Skeletal muscle tissue (tissue), 4 donors: Measurements from ENCODE around the gene ANO2. TPM values are rescaled to one million over a fixed set of nuclear protein-coding genes. Genes with fewer than 3 reads are reported as not detected.
"Not testable (repeated sequence)": the region's sequence is repeated elsewhere in the genome, so short reads cannot be mapped to it uniquely, and the experiment has no call there.

Experiments
- H3K27ac ChIP-seq: one replicate; pipeline ENCODE4 v1.7.0; 2013; ENCODE audit warnings: mild to moderate bottlenecking, low read depth, low read length, inconsistent platforms
- H3K27me3 ChIP-seq, 3 donors: one replicate each; pipeline ENCODE4 v1.7.0; 2013; ENCODE audit warnings: low read length in 3 of 3; ENCODE audit not compliant: control insufficient read depth in 3 of 3, insufficient read depth in 3 of 3
- H3K36me3 ChIP-seq, 3 donors: one replicate each; pipeline ENCODE4 v1.7.0; 2013; ENCODE audit warnings: low read length in 3 of 3; ENCODE audit not compliant: control insufficient read depth in 3 of 3, insufficient read depth in 3 of 3
- H3K4me1 ChIP-seq, 3 donors: one replicate each; pipeline ENCODE4 v1.7.0; 2013; ENCODE audit warnings: low read length in 3 of 3, mild to moderate bottlenecking in 3 of 3; ENCODE audit not compliant: control insufficient read depth in 3 of 3, insufficient read depth in 3 of 3
- H3K4me3 ChIP-seq, 3 donors: one replicate each; pipeline ENCODE4 v1.7.0; 2013; ENCODE audit warnings: low read length in 3 of 3
- H3K9ac ChIP-seq, 3 donors: one replicate each; pipeline ENCODE4 v1.7.0; 2013; ENCODE audit warnings: low read length in 3 of 3, mild to moderate bottlenecking in 3 of 3, moderate library complexity in 2 of 3, low read depth in 1 of 3
- H3K9me3 ChIP-seq, 3 donors: one replicate each; pipeline ENCODE4 v1.7.0; 2013; ENCODE audit warnings: low read length in 3 of 3; ENCODE audit not compliant: control insufficient read depth in 3 of 3
- total RNA-seq: library from RNA; depleted of rRNA; stranded (reverse); fragments of >200 nt; gene quantifications from one replicate; pipeline ENCODE4 v1.2.3, GENCODE V29; 2014
- donor health status: Osteomylitis.

The ANO2 gene
- total RNA-seq, 1 donor from 2014 or later: 4.7 TPM

DNA sequence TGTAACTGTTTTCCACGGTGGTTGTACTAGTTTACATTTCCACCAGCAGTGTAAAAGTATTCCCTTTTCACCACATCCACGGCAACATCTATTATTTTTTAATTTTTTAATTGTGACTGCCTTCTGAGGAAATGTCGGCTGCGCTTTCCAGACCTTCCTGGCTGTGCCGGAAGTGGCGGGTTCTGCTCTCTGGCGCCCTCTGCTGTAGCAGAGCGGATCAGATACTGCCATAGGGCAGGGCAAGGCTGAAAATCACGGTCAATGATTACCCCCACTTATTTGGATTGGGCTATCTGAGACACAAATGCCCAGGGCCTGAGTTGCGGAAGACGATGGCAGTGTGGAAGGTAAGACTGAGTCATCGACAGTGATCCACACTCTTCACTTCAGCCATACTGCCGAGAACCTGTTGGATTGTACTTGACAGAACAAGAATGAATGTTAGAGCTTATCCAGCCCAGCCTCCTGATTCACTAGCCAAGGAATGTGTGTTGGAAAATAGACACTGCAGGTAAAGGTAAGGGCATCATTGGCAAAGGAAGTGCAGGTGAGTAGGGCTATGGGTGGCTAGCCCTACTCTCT is 388.9 kb downstream of the ANO2 start:
- Histone ChIP-seq H3K4me1 (no peaks in the 10 kb centered on the region), H3K27me3 (peaks cover 0 to 3% (median 0%) of the 10 kb centered on the region in 3 donors), H3K36me3 (no peaks in the 10 kb centered on the region), H3K9ac (no peak overlapping the region), H3K9me3 (no peaks in the 10 kb centered on the region), H3K4me3 (no peak overlapping the region), H3K27ac (no peak overlapping the region)

DNA sequence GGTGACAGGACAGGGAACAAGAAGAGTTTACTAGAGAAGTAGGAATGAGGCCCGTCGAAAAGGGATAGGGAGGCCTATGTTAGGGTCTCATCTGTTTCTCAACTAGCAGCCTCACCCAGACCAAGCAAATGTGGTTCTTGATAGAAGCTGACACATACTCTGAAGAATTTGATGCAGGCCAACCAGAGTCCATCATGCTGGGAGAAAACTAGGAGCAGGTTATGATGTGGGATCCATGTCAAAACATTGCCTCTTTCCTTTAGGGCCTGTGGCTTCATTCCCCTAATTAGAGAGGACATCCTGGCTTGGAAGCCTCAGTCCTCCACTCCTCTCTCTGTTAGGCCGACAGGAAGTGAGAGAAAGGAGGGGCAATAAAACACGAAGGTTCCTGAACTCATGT is 390.3 kb downstream of the ANO2 start:
- no peak overlapping the region for H3K4me3 ChIP-seq
- H3K4me1 ChIP-seq: no peaks in the 10 kb centered on the region
- H3K27ac ChIP-seq: no peak overlapping the region
- no peaks in the 10 kb centered on the region for H3K36me3 ChIP-seq
- H3K9ac ChIP-seq: no peak overlapping the region
- no peaks in the 10 kb centered on the region for H3K9me3 ChIP-seq
- H3K27me3 ChIP-seq: peaks cover 0 to 3% (median 0%) of the 10 kb centered on the region in 3 donors

GRCh38 chr12:5549011-5549410 is 396.0 kb downstream of the ANO2 start:
- Histone ChIP-seq H3K9me3 (no peaks in the 10 kb centered on the region), H3K4me3 (no peak overlapping the region), H3K27ac (no peak overlapping the region), H3K9ac (no peak overlapping the region), H3K36me3 (no peaks in the 10 kb centered on the region), H3K27me3 (peaks cover 0 to 2% (median 0%) of the 10 kb centered on the region in 3 donors), H3K4me1 (no peaks in the 10 kb centered on the region)

DNA sequence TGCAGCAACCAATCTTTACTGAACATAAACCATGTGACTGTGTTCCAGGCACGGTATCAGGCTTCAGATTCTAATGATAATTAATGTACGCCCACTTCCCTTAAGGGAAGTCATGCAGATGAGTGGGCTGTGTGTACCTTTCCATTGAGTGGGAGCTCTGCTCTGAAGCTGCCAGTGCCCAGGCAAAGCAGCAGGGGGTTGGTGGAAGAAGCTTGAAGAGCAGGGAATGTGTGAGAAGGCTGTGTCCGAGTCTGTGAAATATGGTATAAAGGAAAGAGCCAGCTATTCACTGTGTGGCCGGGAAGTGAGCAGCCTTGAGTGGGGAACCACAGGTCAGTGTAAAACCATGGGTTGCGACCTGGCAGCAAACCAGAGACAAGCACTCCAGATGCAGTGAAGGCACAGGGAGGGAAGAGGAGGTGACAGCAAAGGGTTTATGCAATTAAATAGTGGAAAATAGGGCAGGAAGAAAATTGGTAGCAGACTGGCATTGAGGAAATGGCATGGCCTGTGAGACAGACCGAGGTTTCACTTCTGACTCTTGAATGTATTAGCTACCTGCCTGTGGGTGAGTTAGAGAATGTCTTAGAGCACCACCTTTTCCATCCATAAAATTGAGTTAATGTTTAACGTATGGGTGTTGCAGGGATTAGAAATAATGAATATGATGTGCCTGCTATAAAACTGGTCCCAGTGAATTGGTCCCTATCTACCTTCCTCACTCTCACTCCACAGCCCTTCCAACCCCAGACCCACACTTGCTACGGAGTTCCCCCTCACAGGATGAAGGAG is 396.7 kb downstream of the ANO2 start:
- no peaks in the 10 kb centered on the region for H3K4me1 ChIP-seq
- no peaks in the 10 kb centered on the region for H3K9me3 ChIP-seq
- H3K4me3 ChIP-seq: no peak overlapping the region
- peaks cover 0 to 2% (median 0%) of the 10 kb centered on the region in 3 donors for H3K27me3 ChIP-seq
- no peak overlapping the region for H3K9ac ChIP-seq
- no peaks in the 10 kb centered on the region for H3K36me3 ChIP-seq
- H3K27ac ChIP-seq: no peak overlapping the region

GRCh38 chr12:5546616-5547015 is 398.4 kb downstream of the ANO2 start:
- H3K9ac ChIP-seq: no peak overlapping the region
- H3K36me3 ChIP-seq: no peaks in the 10 kb centered on the region
- H3K9me3 ChIP-seq: no peaks in the 10 kb centered on the region
- no peak overlapping the region for H3K27ac ChIP-seq
- H3K4me3 ChIP-seq: no peak overlapping the region
- peaks cover 0 to 2% (median 0%) of the 10 kb centered on the region in 3 donors for H3K27me3 ChIP-seq
- no peaks in the 10 kb centered on the region for H3K4me1 ChIP-seq

- H3K27me3 ChIP-seq: peaks cover 0 to 2% (median 0%) of the 10 kb centered on the region in 3 donors
- H3K4me3 ChIP-seq: no peak overlapping the region
Measured at GRCh38 chr12:5537771-5538170, 407.3 kb downstream of the ANO2 start.

GRCh38 chr12:5537026-5537615 is 407.9 kb downstream of the ANO2 start:
- not testable (repeated sequence) for H3K27me3 ChIP-seq, H3K9me3 ChIP-seq, H3K4me3 ChIP-seq, H3K9ac ChIP-seq, H3K27ac ChIP-seq, H3K4me1 ChIP-seq, H3K36me3 ChIP-seq

More at GRCh38 chr12:5537771-5538170, 407.3 kb downstream of the ANO2 start:
- H3K4me1 ChIP-seq: no peaks in the 10 kb centered on the region
- H3K9me3 ChIP-seq: no peaks in the 10 kb centered on the region
- H3K9ac ChIP-seq: no peak overlapping the region
- H3K36me3 ChIP-seq: no peaks in the 10 kb centered on the region
- H3K27ac ChIP-seq: no peak overlapping the region

GRCh38 chr12:5535541-5535940 is 409.5 kb downstream of the ANO2 start:
- Histone ChIP-seq H3K9ac (no peak overlapping the region), H3K4me1 (no peaks in the 10 kb centered on the region), H3K36me3 (no peaks in the 10 kb centered on the region), H3K27me3 (peaks cover 0 to 2% (median 0%) of the 10 kb centered on the region in 3 donors), H3K4me3 (no peak overlapping the region), H3K27ac (no peak overlapping the region), H3K9me3 (no peaks in the 10 kb centered on the region)

DNA sequence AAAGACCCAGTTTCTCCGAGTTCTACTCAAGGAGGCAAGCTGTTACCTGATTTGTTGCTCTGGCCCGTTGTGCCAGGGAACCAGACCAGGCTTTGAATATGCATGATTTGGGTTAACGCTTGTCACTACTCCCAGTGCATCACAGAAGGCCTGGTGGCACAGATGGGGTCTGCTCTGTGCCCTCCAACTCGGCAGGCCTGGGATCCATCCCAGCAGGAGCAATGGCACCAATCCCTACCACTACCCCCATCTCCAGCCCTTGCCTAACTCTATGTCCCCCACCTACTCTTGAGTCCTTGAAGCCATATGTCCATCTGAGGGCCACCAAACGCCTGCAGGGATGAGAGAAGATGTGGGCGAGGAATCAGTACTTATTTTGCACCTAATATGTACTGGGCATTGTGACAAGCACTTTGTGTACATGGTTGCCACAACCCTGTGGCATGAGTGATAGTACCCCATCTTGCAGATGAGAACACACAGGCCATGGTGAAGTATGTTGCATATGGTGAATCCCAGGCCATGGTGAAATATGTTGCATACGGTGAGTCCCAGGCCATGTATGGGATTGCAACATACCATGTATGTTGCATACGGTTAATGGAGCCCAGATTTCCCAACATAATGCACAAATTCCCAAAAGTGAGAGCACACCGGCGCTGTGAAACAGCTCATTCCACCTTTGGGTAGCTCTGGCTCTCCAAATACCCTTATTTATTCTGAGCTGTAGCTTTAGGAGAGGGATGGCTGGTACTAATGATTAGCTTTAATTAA is 410.4 kb downstream of the ANO2 start:
- Histone ChIP-seq H3K9me3 (no peaks in the 10 kb centered on the region), H3K27me3 (peaks cover 0 to 2% (median 0%) of the 10 kb centered on the region in 3 donors), H3K9ac (no peak overlapping the region), H3K27ac (no peak overlapping the region), H3K36me3 (no peaks in the 10 kb centered on the region), H3K4me3 (no peak overlapping the region), H3K4me1 (no peaks in the 10 kb centered on the region)
